ENCODE measurements around the gene RAB11FIP4.

RAB11FIP4 gene

GRCh38 chr17:31550389-31551056 is 159.0 kb downstream of the RAB11FIP4 start:
- DNase-seq, result no peak

DNA sequence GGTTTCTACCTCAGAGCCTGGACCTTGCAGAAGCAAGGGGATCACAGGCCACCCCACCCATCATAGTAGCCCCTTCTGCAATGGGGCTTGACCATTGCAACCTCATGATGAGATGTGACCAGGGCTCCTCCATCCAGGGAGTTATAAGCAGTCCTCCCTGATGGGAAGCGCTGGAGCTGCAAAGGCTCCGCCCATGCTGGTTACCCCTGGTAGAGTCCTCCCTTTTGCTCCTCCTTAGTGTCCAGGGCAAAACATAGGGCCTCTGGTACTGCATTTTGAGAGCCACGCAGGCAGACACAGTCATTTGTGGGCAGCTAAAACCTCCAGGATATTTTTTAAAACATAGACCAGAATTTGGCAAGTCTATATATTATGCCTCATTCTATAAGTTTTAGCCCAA is 161.1 kb downstream of the RAB11FIP4 start:
- no peak for DNase-seq

- DNase-seq, result no peak
These were observed 162.0 kb downstream of the RAB11FIP4 start for GRCh38 chr17:31553506-31553905.

DNA sequence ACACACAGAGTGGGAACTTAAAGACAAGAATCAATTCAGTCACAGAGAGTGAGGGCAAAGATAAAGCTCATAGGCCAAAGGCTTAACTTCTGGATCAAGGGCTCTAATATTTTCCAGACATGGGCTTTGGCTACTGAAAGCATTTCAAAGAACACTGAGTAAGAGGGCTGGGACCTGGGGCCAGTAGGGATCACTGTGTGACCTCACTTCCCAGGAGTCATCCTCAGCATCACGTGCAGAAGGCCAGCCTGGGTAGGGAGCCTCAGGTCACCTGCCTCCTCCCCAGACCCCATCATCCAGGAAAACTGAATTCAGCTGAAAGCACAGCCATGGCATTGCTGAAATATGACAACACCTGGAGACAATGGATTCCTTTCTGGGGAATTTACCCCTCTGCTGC is 163.5 kb downstream of the RAB11FIP4 start:
- DNase-seq, result no peak

- no peak for DNase-seq
These were observed 165.6 kb downstream of the RAB11FIP4 start for GRCh38 chr17:31556969-31557645.

- DNase-seq, result peak; percentile 73 to 79
These were observed 167.5 kb downstream of the RAB11FIP4 start for GRCh38 chr17:31558748-31559583.

- peak; percentile 61 to 74 for DNase-seq
These were observed 168.4 kb downstream of the RAB11FIP4 start for GRCh38 chr17:31559584-31560501.

DNA sequence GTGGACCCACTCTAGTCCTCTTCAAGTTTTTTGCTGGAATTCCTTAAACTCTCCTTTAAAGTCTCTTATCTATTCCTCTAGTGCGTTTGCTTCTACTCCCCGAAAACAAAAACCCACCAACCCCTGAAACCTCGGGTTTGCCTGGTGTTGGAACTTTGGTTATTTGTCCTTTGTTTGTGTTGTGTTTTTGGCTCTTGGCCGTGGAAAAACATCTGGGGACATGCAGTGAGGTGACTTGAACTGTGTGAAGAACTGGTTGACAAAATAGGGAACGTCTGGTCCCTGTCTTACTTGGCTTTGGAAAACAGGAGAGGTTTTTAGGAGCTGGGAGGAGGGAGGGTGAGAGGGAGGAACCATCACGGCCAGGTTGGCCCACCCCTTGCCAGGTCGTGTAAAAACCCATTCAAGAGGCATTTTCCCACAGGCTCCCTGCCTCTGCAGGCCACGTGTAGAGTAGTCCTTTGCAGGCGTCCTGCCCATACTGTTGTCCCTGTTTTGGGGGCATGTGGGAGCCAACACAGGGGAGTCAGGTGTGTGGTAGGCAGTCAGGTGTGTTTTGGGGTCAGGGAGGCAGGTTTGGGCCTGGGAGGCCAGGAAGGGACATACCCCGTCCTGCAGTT is 169.3 kb downstream of the RAB11FIP4 start:
- DNase-seq, result no peak

DNA sequence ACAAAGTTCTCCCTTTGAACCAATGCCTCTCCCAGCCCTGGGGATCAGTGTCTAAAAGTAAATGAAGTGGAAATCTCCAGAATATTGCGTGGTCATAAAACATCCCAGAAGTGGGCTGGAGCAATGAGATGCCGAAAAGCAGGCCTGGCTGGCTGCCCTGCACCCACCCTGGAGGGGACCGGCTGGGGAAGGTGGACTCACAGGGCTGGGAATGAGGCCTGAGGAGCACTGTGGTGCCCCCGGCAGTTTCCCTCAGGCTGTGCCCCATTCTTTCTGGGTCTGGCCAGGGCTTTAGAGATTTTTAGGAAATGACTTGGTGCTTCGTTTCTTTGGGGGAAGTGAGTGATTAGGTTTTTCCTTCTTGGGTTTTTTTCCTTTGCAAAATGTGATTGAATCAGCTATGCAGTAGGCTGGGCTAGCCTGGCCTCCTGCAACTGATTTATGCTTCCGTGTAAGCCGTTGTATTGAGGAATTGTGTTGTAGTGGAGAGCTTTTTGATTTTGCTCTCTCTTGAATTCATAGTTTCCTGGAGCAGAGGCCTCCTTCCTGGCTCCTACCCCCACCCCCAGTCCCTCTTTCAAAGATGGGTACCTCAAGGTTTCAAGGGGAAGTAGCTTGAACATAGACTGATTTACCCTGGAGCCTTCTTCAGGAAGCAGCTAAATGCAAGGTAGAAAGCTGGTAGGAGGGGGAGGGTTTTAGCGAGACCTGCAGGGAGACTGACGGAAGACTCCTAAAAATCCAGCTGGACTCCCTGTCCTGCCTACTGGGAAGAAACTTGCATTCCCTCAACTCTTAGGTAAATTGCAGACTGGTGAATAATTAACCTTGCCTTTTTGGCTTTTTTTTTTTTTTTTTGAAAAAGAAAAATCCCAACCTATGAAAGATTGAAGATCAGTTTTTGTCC is 170.2 kb downstream of the RAB11FIP4 start:
- peak; percentile 86 to 87 for DNase-seq

- DNase-seq, result no peak
These were observed 170.9 kb downstream of the RAB11FIP4 start for GRCh38 chr17:31562376-31562840.

DNA sequence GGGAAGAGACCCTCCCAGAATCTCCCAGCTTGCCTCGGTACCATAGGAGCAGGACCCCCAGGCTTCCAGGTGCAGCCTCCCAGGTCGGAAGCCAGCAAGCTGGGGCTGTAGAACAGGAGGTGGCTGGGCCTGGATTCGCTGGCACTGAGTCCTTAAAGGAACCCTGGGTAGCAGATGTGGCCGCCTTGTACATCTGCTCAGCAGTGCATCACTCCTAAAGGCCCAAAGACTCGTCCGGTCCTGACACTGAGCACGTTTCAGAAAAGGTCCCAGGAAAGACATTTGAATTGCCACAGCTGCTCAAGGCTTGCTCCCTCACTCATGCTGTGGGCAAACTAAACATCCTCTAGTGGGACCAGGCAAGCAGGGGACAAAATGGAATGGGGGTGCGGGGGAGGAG is 172.8 kb downstream of the RAB11FIP4 start:
- DNase-seq, result no peak

DNA sequence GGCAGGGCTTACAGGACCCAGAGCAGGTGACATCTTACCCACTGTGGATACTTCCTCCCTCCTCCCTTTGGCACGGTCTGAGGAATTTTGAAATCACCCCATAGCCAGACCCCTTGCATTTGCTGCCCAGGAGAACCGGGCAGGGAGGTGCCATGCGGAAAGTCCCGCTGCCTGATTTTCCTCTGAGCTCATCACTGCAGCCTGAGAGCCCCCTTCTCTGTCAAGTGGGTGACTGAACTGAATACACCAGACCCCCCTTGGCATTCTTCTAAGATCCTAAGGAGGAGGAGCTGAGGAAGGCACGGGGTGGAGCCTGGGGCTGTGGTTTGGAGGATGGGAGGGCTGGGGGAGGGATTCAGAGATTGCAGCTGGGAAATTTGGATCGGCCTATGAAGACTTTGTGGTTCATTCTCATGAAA is 173.4 kb downstream of the RAB11FIP4 start:
- peak; percentile 82 to 95 for DNase-seq

DNA sequence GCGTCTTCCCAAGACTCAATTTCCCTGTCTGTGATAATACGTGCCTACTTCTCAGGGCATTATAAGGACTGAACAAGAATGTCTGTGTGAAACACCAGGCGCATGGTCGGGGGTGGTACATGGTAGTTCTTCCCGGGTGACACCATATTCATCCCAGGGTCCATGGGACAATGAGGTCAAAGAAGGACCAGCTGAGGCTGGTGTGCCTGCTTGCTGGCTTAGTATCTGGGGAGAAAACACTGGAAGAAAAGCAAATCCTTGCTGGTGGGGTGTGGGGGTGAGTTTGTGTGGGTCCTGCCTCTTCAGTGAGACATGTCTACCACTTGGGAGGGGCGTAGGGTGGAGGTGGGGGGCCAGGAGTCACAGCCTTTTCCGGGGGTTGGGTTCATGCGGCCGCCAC is 174.2 kb downstream of the RAB11FIP4 start:
- DNase-seq, result no peak

GRCh38 chr17:31566247-31566991 is 174.9 kb downstream of the RAB11FIP4 start:
- no peak for DNase-seq

DNA sequence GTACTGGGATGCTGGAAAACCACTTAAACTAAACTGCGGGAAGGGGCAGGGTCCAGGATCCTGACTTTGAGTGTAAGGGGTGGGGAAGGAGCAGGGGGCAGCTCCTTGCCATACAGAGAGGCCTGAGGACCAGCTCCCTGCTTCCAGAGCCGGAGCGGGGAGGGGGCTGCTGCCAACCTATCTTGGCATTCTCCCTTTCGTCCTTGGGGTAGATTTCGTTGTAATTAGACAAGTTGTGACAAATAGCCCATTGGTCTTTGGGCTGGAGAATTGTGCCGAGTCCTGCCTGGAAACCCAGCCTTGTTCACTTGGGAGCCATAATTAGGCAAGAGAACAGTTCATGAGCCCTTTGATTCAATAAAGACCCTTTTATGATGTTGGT is 175.5 kb downstream of the RAB11FIP4 start:
- DNase-seq, result no peak

DNA sequence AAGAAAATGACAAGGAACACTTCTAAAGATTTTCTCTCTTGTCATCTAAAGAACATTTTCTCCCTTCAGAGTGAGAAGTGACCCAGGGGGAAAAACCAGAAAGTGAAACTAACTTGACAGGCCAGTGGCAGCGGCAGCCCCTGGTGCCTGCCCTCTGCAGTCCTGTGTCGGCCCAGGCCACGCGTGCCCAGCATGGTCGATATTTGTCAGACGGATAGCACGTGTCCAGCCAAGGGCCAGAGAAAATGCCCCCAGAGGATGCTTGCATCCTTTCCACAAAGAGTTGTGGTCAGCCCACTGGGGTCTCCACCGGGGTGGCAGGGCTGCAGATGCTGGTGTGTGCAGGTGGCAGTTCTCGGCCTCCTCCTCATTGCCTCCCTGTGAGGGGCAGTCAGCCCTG is 176.6 kb downstream of the RAB11FIP4 start:
- DNase-seq, result peak in 1 of 2 donors; percentile 60

DNA sequence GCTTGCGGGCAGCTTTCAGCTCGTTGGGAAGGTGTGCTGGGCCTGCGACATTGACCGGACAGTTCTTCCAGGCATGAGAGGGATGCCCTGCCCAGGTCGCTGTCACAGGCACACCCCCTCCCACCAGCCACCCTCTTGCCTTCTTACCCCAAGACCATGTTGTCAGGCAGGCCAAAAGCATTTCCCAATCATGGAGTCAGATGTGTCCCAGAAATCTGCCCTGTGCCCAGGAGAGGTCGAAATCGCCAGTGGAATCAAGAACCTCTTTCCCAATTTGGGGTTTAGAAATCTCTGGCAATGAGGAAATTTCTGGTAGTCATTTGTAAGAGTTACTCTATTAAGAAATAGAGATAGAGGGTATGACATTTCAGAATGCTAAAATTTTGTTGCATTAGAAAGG is 177.1 kb downstream of the RAB11FIP4 start:
- DNase-seq, result peak; percentile 98 to 99

DNA sequence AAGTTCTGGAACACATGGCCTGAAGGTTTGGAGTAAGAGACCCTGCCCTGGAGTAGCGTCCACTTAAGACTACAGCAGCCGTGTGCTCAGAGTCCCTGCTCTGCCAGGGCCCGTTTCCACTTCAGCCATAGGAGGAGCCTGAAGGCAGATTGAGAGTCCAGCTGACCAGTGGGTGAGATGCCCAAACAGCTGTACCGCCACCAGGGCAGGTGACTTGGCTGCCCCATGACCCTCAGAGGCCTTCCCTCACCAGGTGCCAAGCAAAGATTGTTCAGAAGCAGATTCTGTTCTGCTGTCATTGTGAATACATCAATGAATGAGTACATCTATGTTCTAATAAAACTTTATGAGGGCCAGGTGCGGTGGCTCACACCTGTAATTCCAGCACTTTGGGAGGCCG is 178.8 kb downstream of the RAB11FIP4 start:
- DNase-seq, result no peak

DNA sequence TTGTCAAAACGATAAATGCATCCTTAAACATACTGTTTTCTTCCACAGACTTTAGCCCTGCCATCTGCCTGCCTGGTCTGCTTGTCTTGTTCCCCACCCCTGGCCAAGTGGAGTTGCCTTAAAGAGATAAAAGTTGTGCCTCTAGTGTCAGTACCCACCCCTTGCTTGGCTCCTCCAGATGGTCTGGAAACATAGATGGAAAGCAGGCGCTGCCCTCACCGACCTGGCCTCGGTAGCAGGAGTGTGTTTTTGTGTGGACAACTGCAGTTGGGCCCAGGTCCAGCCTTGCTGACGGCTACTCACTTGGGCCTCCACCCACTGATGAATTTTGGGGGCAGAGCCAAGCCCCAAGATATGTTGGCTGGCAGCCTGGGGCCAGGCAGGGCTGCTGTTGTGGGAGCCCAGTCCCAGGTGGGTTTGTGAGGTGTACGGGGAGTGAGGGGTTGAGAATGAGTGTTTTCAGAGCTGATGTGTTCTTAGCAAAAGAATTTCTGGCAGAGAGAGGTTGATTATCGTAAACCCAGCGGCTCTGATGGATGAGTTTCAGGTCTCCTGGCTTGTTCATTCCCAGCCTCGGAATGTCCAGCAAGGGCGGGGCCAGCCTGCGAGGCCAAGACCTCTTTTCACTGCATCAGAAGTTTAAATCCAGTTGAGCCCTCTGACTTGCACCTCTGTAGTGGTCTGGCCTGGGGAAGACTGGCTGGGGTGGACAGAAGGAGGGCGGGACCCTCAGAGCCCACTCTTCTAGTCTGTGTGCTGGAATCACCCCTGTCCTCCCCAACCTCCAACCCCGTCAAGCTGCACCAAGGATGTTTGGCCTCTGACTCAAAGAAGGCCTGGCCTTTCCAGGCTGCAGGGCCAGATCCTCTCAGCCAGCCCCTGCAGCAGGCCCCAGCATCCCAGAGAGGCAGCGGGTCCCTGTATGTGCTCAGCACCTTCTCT is 179.7 kb downstream of the RAB11FIP4 start:
- DNase-seq, result no peak

All from inflammatory macrophage treated with lipopolysaccharide for 1 hour (primary cell).